ENCODE data around the gene RAI1. TPM values are rescaled to one million over a fixed set of nuclear protein-coding genes. Genes with fewer than 3 reads are reported as not detected.
A peak's percentile ranks its signal among the peaks of the same experiment; 100 is the strongest.

Gene RAI1
- total and polyA plus RNA-seq, 2 of the 13 experiments (the other 11 are each of a cell fraction or from before 2014, with no cell fraction given) = 3.4 to 5.2 TPM

DNA sequence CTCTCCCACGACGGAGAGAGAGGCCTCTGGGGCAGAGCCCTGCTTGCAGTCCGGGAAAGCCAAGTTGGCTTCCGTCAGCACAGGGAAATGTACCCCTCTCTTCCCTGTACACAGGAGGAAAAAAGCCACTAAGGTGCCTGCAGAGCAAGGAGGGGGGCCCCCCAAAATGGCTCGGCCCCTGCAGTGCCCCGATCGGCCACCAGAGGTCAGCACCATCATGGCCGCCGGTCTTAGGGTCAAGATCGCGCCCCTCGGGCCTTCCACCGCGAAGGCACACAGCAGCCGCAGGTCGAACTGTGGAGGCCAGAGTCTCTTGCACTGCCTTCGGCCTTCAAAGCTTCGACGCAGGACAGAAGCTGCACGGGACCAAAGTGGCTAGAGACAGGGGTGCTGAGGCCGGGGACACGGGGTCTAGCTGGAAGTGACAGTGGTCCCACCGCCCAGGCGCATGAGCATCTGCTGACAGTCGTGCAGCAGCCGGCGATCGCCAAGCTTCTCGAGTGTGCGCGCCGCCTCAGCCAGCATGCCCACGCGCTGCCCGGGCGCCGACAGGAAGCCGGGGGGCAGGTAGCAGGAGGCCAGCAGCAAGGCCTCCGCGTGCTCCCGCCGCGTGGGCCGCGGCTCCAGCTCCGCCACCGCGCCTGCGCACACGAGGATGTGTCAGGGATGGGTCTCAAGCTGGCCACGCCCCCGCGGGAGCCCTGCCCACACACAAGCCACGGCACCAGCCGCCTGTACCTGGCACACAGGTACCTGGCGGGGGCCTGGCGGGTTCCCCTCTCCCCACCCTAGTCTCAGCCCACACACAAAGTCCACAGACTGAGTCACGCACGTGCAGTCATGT, 131.2 kb downstream of the RAI1 start (continued):
- no peak for TF ChIP-seq ZBTB39 (CRISPR knock-in tag; IDR thresholded peaks at IDR 0.05)
- no peak for TF ChIP-seq GATAD1 (CRISPR knock-in tag; IDR thresholded peaks at IDR 0.05)
- TF ChIP-seq SSRP1 (CRISPR knock-in tag; IDR thresholded peaks at IDR 0.05) = no peak
- TF ChIP-seq NR2C2 (CRISPR knock-in tag; IDR thresholded peaks at IDR 0.05; ENCODE audit: borderline replicate concordance) = peak; percentile 67; the same call in 1 of the 2 replicates
- no peak for TF ChIP-seq ATF4 (CRISPR knock-in tag; IDR thresholded peaks at IDR 0.05)
- 0 out of 2 replicates have a peak, but pooled peaks have one; percentile 26 for TF ChIP-seq DRAP1 (CRISPR knock-in tag; IDR thresholded peaks at IDR 0.05)
- TF ChIP-seq ZNF576 (CRISPR knock-in tag; IDR thresholded peaks at IDR 0.05) = no peak
- TF ChIP-seq KDM4B (CRISPR knock-in tag; IDR thresholded peaks at IDR 0.05) = no peak
- TF ChIP-seq POLR2AphosphoS5 (IDR thresholded peaks at IDR 0.05; ENCODE audit: low read depth, low read length) = peak; percentile 28; the same call in 1 of the 2 replicates
- TF ChIP-seq IKZF1 (IDR thresholded peaks at IDR 0.05) = no peak
- no peak for TF ChIP-seq BATF2 (CRISPR knock-in tag; IDR thresholded peaks at IDR 0.05)
- no peak for TF ChIP-seq KMT2B (CRISPR knock-in tag; IDR thresholded peaks at IDR 0.05)
- TF ChIP-seq ZNF737 (CRISPR knock-in tag; IDR thresholded peaks at IDR 0.05; ENCODE audit: borderline replicate concordance) = no peak
- TF ChIP-seq NFRKB (IDR thresholded peaks at IDR 0.05) = no peak
- TF ChIP-seq ZNF34 (CRISPR knock-in tag; IDR thresholded peaks at IDR 0.05; ENCODE audit: borderline replicate concordance) = no peak
- no peak for TF ChIP-seq ESRRA (CRISPR knock-in tag; IDR thresholded peaks at IDR 0.05; ENCODE audit: low read depth)
- no peak for TF ChIP-seq ZNF124 (CRISPR knock-in tag; IDR thresholded peaks at IDR 0.05)
- no peak for TF ChIP-seq NKX3-1 (CRISPR knock-in tag; IDR thresholded peaks at IDR 0.05)
- TF ChIP-seq, protein P1, sequence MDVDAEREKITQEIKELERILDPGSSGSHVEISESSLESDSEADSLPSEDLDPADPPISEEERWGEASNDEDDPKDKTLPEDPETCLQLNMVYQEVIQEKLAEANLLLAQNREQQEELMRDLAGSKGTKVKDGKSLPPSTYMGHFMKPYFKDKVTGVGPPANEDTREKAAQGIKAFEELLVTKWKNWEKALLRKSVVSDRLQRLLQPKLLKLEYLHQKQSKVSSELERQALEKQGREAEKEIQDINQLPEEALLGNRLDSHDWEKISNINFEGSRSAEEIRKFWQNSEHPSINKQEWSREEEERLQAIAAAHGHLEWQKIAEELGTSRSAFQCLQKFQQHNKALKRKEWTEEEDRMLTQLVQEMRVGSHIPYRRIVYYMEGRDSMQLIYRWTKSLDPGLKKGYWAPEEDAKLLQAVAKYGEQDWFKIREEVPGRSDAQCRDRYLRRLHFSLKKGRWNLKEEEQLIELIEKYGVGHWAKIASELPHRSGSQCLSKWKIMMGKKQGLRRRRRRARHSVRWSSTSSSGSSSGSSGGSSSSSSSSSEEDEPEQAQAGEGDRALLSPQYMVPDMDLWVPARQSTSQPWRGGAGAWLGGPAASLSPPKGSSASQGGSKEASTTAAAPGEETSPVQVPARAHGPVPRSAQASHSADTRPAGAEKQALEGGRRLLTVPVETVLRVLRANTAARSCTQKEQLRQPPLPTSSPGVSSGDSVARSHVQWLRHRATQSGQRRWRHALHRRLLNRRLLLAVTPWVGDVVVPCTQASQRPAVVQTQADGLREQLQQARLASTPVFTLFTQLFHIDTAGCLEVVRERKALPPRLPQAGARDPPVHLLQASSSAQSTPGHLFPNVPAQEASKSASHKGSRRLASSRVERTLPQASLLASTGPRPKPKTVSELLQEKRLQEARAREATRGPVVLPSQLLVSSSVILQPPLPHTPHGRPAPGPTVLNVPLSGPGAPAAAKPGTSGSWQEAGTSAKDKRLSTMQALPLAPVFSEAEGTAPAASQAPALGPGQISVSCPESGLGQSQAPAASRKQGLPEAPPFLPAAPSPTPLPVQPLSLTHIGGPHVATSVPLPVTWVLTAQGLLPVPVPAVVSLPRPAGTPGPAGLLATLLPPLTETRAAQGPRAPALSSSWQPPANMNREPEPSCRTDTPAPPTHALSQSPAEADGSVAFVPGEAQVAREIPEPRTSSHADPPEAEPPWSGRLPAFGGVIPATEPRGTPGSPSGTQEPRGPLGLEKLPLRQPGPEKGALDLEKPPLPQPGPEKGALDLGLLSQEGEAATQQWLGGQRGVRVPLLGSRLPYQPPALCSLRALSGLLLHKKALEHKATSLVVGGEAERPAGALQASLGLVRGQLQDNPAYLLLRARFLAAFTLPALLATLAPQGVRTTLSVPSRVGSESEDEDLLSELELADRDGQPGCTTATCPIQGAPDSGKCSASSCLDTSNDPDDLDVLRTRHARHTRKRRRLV (CRISPR knock-in tag; IDR thresholded peaks at IDR 0.05) = no peak

All from HepG2 (cell line).